HuH-7.5 (cell line): ENCODE measurements around the gene GALNT2.
A peak's percentile ranks its signal among the peaks of the same experiment; 100 is the strongest.

Experiments
- DNase-seq: peaks from one replicate; pipeline ENCODE4 v3.0.0; 2011; ENCODE audit warnings: low spot score

The GALNT2 gene

GRCh38 chr1:230301822-230302221 is 234.8 kb downstream of the GALNT2 start:
- no peak for DNase-seq

- DNase-seq = no peak
These were observed 236.0 kb downstream of the GALNT2 start for GRCh38 chr1:230303069-230303468.

DNA sequence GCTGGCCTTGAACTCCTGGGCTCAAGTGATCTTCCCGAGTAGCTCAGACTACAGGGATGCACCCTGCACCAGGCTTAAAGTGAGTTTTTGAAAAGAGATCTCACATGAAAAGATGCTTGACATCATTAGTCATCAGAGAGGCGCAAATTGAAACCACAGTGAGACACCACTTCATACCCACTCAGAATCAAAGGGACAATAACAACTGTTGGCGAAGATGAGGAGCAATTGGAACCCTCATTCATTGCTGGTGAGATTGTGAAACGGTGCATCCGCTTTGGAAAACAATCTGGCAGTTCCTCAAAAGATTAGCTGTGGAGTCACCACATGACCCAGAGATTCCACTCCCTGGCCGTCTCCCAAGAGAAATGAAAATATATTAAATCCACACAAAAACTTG is 236.8 kb downstream of the GALNT2 start:
- no peak for DNase-seq

- no peak for DNase-seq
These were observed 239.1 kb downstream of the GALNT2 start for GRCh38 chr1:230306169-230306568.

DNA sequence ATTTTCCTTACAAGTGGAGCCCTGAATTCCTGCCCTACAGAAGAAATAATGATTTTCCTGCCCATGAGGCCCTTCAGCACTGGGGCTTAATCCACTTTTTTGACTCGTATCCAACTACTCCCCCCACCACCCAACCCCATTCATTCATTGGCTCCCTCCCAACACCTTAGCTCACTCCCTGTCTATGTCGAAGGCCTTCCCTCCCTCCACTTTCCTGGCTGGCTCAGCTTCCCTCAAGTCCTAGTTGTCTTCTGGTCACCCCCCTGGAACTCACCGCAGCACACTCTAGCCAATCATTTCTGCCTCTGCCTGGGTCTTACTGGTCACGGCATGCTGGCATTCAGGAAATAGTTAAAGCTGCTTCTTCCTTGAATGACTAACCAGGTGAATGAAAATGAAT is 240.2 kb downstream of the GALNT2 start:
- no peak for DNase-seq

DNA sequence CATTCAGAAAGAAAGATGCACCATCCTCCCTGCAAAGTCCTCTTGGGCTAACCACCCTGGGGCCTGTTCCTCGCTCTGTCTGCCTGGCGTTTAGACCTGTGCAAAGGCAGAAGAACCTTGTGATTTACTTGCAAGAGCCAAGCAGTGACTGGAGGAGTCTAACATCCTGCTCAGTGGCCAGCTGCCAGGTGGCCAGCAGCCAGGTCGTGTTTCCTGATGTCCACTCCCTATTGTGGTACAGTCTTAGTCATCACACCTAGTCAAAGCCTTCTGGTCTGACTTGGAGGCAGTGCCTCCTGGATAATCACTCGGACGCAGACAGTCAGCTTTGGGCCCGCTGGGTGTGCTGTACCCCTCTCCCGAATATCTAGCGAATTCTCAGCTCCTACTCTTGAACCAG is 241.0 kb downstream of the GALNT2 start:
- DNase-seq = no peak

DNA sequence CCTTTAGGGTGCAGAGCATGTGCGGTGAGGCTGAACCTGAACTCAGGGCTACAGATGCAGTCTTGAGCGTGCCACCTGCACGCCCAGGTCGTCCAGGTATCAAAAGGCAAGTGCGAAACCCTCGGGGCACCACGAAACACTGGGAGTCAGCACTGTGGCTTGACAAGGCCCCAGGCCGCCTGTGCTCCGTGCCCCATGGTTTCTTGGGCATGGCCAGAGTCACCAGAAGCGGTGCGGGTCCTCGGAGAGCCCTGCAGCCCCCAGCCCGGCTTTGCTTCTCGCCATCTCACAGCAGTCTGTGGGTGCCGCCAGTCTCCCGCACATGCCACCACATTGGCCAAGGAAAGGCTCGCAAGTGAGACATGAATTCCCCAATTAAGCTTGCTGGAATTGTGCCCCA is 241.8 kb downstream of the GALNT2 start:
- DNase-seq = no peak

DNA sequence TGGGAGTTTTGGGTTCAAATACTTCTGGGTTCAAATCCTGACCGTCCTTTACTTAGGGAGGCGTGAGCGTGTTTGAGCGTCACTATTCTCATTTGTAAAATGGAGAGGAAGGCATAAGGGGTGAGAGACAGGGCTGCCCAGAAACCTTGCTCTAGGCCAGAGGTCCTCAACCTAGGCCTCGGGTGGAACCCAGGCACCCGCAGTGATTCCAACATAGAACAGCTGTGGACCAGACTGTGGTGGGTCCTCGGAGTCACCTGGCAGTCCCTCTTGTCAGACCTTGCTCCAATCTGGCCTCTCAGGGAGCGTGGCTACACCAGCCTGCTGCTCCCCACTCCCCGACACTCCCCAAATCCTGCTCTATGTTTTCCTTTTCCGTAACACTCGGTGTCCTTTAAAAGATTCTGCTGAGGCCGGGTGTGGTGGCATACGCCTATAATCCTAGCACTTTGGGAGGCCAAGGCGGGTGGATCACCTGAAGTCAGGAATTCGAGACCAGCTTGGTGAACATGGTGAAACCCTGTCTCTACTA is 242.7 kb downstream of the GALNT2 start:
- DNase-seq = no peak

GRCh38 chr1:230310381-230311163 is 243.5 kb downstream of the GALNT2 start:
- peak; percentile 85 for DNase-seq

DNA sequence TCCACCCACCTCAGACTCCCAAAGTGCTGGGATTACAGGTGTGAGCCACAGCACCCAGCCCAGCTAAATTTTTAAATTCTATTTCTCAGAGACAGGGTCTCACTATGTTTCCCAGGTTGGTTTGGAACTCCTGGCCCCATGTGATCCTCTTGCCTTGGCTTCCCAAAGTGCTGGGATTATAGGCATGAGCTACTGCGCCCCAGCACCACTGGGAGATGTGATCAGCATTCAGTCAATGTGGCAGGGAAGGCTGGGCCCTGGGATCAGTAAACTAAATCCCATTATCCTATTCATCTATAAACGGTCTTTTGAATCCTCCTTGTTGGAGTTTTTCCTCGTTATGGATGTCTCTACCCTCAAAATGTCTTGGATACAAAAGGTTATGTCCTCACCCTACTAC is 245.6 kb downstream of the GALNT2 start:
- no peak for DNase-seq

- no peak for DNase-seq
These were observed 246.6 kb downstream of the GALNT2 start for GRCh38 chr1:230313453-230314141.

GRCh38 chr1:230314142-230314470 is 247.1 kb downstream of the GALNT2 start:
- no peak for DNase-seq

DNA sequence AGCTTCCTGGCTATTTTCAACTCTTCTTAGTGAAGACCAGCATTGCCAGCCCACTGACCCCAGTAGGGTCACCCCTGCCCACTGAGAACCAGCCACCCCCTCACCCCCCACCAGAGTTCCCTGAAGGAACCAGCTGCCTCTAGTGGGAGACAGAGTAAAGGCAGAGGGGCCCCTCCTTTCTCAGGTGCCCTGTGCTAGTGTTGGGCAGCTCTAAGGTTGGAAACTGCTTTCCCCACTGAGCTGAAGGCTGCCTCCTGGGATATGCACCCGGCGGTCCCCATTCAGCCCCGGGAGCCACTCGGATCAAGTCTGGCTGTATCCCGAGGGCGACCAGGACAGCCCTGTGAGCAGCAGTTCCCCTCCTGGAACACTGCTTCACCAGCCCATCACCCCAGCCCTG is 248.1 kb downstream of the GALNT2 start:
- DNase-seq = no peak

DNA sequence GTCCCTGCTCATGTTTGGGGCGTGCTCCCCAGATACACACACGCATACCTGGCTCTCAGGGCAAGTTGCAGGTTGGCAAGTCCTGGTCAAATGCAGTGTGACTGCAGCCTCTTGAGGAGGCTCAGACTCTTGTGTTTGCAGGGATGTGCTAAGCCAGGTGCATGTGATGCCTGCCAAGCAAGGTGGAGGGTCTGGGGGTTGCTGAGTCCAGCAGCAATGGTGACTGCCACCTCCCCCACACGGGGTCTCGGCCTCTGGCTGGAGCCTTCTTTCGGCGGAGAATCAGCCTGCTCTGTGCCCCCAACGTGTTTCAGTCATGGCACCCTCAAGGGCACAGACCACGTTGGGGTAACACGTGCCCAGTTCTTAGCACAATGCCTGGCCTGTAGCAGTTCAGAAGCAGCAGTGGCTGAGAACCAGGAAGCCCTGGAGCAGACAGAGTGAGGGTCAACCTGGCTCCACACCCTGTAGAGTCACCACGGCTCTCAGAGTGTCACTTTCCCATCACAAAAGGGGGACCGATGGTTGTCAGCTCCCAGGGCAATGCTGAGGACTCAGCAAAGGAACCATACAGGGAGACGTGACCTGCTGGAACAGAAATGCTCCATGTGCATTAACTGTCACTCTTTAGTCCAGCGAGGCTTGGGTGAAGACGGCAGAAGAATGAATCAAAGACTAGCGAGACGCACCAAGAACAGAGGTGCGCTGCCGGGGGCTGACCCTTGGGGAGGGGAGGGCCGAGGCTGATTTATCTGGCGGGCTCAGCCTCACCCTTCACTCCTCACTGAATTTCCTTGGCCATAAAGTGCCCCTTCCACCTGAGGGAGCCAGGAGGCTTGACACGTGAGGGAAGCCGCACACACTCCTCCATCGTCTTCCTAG is 250.1 kb downstream of the GALNT2 start:
- no peak for DNase-seq

DNA sequence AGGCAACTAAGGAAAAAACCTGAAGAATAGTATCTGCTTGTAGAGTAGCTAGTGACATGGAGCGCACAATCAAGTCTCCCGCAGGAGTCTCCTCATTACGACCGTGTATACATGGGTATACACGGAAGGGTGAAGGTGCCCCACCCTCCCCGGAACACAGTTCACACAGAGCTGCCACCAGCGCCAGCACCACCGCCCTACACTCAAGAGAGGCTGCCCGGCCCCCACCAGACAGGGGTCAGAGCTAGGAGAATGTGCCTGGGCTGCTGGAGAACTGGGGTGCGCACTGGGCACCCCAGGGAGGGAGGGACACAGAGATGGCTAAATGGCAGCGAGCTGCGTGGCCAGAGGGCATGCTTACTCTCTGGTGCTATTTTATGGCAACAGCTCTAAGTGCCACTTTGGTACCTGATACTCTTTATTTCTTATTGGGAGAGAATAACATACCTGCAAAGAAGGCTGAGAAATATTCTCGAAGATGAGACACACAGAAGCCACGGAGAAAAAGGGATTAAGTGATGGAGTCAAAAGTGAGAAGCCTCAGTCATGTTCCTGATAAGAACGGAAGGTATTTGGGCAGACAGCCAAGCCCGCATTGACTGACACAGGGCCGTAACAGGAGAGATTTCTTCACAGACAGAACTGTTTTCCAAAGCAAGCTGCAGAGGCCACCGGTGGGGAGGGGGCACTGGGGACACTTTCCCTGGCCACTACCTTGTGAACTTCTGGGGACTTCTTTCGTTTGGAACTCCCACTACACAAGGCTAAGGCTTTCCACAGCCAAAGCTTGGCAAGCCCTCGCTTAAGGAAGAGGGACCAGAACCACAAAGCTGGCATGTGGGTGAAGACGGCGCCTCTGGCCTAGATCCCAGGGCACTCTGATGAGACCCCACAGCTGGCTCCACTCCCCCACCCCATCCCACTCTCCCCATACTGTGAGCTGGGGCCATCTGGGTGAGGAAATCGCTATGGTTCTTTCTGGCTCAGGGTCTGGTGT is 251.1 kb downstream of the GALNT2 start:
- peak; percentile 56 for DNase-seq

DNA sequence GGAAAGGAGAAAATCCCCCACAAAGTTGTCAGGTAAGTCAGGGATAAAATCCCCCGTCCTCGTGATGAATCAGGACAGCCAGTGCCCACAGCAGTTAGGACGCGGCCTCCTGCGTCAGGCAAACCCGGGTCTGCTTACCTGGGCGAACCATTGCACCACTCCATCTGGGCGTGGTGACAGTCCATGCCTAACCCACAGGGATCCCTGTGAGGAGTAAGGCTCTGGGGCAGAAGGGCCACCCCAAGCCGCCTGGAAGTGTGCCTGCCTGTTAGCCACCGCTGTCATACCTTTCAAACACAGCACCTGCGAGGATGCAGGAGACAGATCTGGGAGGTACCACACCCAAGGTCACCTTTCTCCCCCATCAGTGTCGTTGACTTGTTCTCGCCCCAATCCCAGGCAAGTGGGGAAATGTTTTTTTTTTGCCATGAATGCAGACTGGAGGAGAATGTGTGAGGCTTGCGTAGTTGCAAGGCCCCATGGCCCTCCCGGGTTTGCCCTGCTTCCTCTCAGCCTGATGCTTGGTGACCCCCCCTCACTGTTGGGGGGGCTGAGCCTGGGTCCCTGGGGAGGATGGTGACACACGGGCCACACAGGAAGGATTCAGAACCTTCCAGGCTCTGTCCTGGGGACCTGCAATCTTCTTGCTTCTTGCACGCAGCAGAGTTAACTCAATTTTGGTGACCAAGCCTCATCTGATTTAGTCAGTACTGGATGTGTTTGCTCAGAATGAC is 252.1 kb downstream of the GALNT2 start:
- no peak for DNase-seq

GRCh38 chr1:230320804-230321203 is 253.8 kb downstream of the GALNT2 start:
- DNase-seq = no peak

DNA sequence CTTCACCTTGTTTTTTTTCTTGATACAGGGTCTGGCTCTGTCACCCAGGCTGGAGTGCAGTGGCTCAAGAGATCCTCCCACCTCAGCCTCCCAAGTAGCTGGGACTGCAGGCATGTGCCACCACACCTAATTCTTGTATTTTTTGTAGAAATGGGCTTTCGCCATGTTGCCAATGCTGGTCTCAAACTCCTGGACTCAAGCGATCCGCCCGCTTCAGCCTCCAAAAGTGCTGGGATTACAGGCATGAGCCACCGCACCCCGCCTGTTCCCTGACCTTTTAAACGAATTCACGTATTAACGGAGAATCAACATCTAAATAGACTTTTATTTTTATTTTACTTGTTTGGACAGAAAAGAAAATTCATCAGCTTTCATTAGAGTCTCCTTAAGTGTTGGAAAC is 254.3 kb downstream of the GALNT2 start:
- no peak for DNase-seq

GRCh38 chr1:230321741-230322420 is 254.8 kb downstream of the GALNT2 start:
- DNase-seq = no peak

DNA sequence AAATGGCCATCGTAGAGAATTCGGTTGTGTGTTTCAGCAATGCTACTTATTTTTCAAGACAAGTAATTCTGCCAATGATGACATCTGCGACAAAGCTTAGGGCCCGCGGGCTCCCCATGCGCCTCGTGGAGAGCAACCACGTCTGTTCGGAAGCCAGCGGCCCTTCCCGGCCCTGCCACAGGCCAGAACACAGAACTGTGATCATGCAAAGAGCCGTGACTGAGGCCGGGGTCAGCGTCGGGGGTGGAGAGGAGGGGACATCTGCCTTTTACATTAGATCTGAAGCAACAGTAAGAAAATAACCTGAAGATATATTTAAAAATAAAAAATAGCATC is 255.4 kb downstream of the GALNT2 start:
- no peak for DNase-seq
